Liver (tissue), 9 donors: ENCODE measurements around the gene SH3RF3. TPM values are rescaled to one million over a fixed set of nuclear protein-coding genes. Genes with fewer than 3 reads are reported as not detected.
A peak's percentile ranks its signal among the peaks of the same experiment; 100 is the strongest.

Experiments used
- DNase-seq: peaks from one replicate; pipeline ENCODE4 v3.0.0-alpha.2; 2017; ENCODE audit warnings: low spot score
- H3K27ac ChIP-seq, 2 donors: one replicate each; pipeline ENCODE4 v1.7.0; 2013; ENCODE audit warnings: inconsistent platforms in 2 of 2, low read length in 2 of 2, control low read depth in 1 of 2, low read depth in 1 of 2, mild to moderate bottlenecking in 1 of 2
- H3K27me3 ChIP-seq, 4 donors: one replicate each; pipeline versions ENCODE4 v1.6.1 to v1.7.0; 2013; ENCODE audit warnings: low read length in 3 of 4, inconsistent platforms in 1 of 4, mild to moderate bottlenecking in 1 of 4, moderate library complexity in 1 of 4; ENCODE audit not compliant: control insufficient read depth in 4 of 4, insufficient read depth in 4 of 4
- H3K36me3 ChIP-seq, 4 donors: one replicate each; pipeline versions ENCODE4 v1.6.1 to v1.7.0; 2013; ENCODE audit warnings: low read length in 3 of 4, mild to moderate bottlenecking in 3 of 4, low read depth in 1 of 4, moderate library complexity in 1 of 4; ENCODE audit not compliant: control insufficient read depth in 4 of 4, insufficient read depth in 3 of 4
- H3K4me1 ChIP-seq, 4 donors: one replicate each; pipeline versions ENCODE4 v1.6.1 to v1.7.0; 2013; ENCODE audit warnings: low read length in 3 of 4, mild to moderate bottlenecking in 3 of 4, moderate library complexity in 1 of 4; ENCODE audit not compliant: control insufficient read depth in 4 of 4, insufficient read depth in 4 of 4
- H3K4me3 ChIP-seq, 3 donors: one replicate each; pipeline versions ENCODE4 v1.6.1 to v1.7.0; 2013; ENCODE audit warnings: low read length in 3 of 3, control low read depth in 1 of 3, low read depth in 1 of 3, mild to moderate bottlenecking in 1 of 3
- H3K9ac ChIP-seq, 2 donors: one replicate each; pipeline ENCODE4 v1.7.0; 2013; ENCODE audit warnings: low read length in 2 of 2, mild to moderate bottlenecking in 2 of 2, moderate library complexity in 2 of 2, control low read depth in 1 of 2, low read depth in 1 of 2
- H3K9me3 ChIP-seq, 4 donors: one replicate each; pipeline versions ENCODE4 v1.6.1 to v1.7.0; 2013; ENCODE audit warnings: low read length in 3 of 4; ENCODE audit not compliant: control insufficient read depth in 4 of 4
- ATF3 ChIP-seq: IDR thresholded peaks from 2 replicates; pipeline ENCODE4 v1.6.1; 2016; ENCODE audit warnings: antibody characterized with exemption
- CTCF ChIP-seq: fragments of 150-350 bp; IDR thresholded peaks from 2 replicates; pipeline ENCODE4 v1.5.1; 2017; ENCODE audit warnings: improper control_type of control experiment, low read depth, low read length; ENCODE audit not compliant: missing input control
- EGR1 ChIP-seq, 2 donors: IDR thresholded peaks; 2 replicates each; pipeline ENCODE4 v1.6.1; 2016 to 2018; ENCODE audit warnings: antibody characterized with exemption in 2 of 2, low read depth in 2 of 2
- FOXA1 ChIP-seq: IDR thresholded peaks from 2 replicates; pipeline ENCODE4 v1.6.1; 2016; ENCODE audit warnings: antibody characterized with exemption
- FOXA2 ChIP-seq: IDR thresholded peaks from 2 replicates; pipeline ENCODE4 v1.6.1; 2016; ENCODE audit warnings: antibody characterized with exemption
- GABPA ChIP-seq, 2 donors: IDR thresholded peaks in 1 of 2; conservative IDR thresholded peaks in 1 of 2; 2 replicates each; pipeline ENCODE4 v1.6.1; 2016; ENCODE audit warnings: antibody characterized with exemption in 2 of 2, mild to moderate bottlenecking in 1 of 2, moderate library complexity in 1 of 2
- HNF4A ChIP-seq, 2 donors: conservative IDR thresholded peaks; 2 replicates each; pipeline ENCODE4 v1.6.1; 2016; ENCODE audit warnings: antibody characterized with exemption in 2 of 2, mild to moderate bottlenecking in 2 of 2
- HNF4G ChIP-seq: IDR thresholded peaks from 2 replicates; pipeline ENCODE4 v1.6.1; 2016; ENCODE audit warnings: antibody characterized with exemption
- JUND ChIP-seq, 2 donors: IDR thresholded peaks; 2 replicates each; pipeline ENCODE4 v1.6.1; 2016; ENCODE audit warnings: antibody characterized with exemption in 2 of 2
- MAX ChIP-seq: IDR thresholded peaks from 2 replicates; pipeline ENCODE4 v1.6.1; 2016; ENCODE audit warnings: antibody characterized with exemption
- NR2F2 ChIP-seq: IDR thresholded peaks from 2 replicates; pipeline ENCODE4 v1.6.1; 2016; ENCODE audit warnings: antibody characterized with exemption
- RAD21 ChIP-seq, 2 donors: IDR thresholded peaks; 2 replicates each; pipeline ENCODE4 v1.6.1; 2016; ENCODE audit warnings: antibody characterized with exemption in 2 of 2, mild to moderate bottlenecking in 2 of 2
- REST ChIP-seq: IDR thresholded peaks from 2 replicates; pipeline ENCODE4 v1.6.1; 2016; ENCODE audit warnings: antibody characterized with exemption, mild to moderate bottlenecking
- RXRA ChIP-seq, 2 donors: IDR thresholded peaks; 2 replicates each; pipeline ENCODE4 v1.6.1; 2017 to 2018; ENCODE audit warnings: antibody characterized with exemption in 2 of 2, mild to moderate bottlenecking in 1 of 2
- SP1 ChIP-seq: IDR thresholded peaks from 2 replicates; pipeline ENCODE4 v1.6.1; 2018; ENCODE audit warnings: antibody characterized with exemption, mild to moderate bottlenecking
- YY1 ChIP-seq: IDR thresholded peaks from 2 replicates; pipeline ENCODE4 v1.6.1; 2016; ENCODE audit warnings: antibody characterized with exemption, mild to moderate bottlenecking
- WGBS: extraction: QIAGEN DNeasy Blood & Tissue Kit; methylation state at CpG from one replicate; pipeline ENCODE4 v1.1.7; 2013; 5-methylcytosine and 5-hydroxymethylcytosine counted together
- polyA plus RNA-seq, 2 donors: library from polyadenylated mRNA; stranded (reverse) in 1 of 2; unstranded in 1 of 2; fragments of 200-250 nt in 1 of 2; fragments of >200 nt in 1 of 2; fragmentation: Nextera tagmentation in 1 of 2; extraction: Ambion mirVana in 1 of 2; gene quantifications; one replicate each; pipeline versions ENCODE4 v1.2.1 to v1.2.3, GENCODE V29; 2013 to 2015
- total RNA-seq, 2 donors: library from RNA; depleted of rRNA; stranded (reverse); fragments of >200 nt; gene quantifications; one replicate each; pipeline ENCODE4 v1.2.3, GENCODE V29; 2014
- donor health status: healthy.
- donor health status: healthy.
- donor health status: healthy.
- donor health status: healthy.
- donor health status: healthy.

SH3RF3 gene
- total and polyA plus RNA-seq, 4 donors: 0.11 to 1.0 (median 0.54) TPM

GRCh38 chr2:109218087-109218791 is 89.2 kb downstream of the SH3RF3 start:
- no peaks in the 10 kb centered on the region for H3K36me3 ChIP-seq
- H3K4me1 ChIP-seq: peaks cover 0 to 16% (median 12%) of the 10 kb centered on the region in 4 donors
- H3K27me3 ChIP-seq: no peaks in the 10 kb centered on the region
- no peak overlapping the region for H3K4me3 ChIP-seq
- H3K27ac ChIP-seq: peak overlapping the region; percentile 48 to 52
- WGBS: 36% methylated on average over 6 of the region's 6 CpGs
- DNase-seq: no peak
- TF ChIP-seq SP1: peak; percentile 86
- no peak for TF ChIP-seq GABPA (IDR thresholded peaks at IDR 0.05 in 1 of 2, conservative IDR thresholded peaks at IDR 0.05 in 1 of 2)
- no peak for TF ChIP-seq FOXA2
- TF ChIP-seq CTCF: no peak
- peak; percentile 59 for TF ChIP-seq MAX
- TF ChIP-seq FOXA1: no peak
- TF ChIP-seq YY1: peak; percentile 65
- peak; percentile 95 to 97 for TF ChIP-seq HNF4A (conservative IDR thresholded peaks at IDR 0.05)
- peak; percentile 74 for TF ChIP-seq HNF4G
- TF ChIP-seq RXRA (IDR thresholded peaks at IDR 0.05): peak in 1 of 2 donors; percentile 84
- TF ChIP-seq EGR1 (IDR thresholded peaks at IDR 0.05; ENCODE audit: low read depth in 2 of 2): no peak
- TF ChIP-seq RAD21 (IDR thresholded peaks at IDR 0.05): peak; percentile 56 to 57
- TF ChIP-seq ATF3: peak; percentile 78
- TF ChIP-seq REST: peak; percentile 52
- TF ChIP-seq NR2F2: no peak
- peak; percentile 49 to 75 for TF ChIP-seq JUND (IDR thresholded peaks at IDR 0.05)
- H3K9ac ChIP-seq: no peak overlapping the region
- no peaks in the 10 kb centered on the region for H3K9me3 ChIP-seq

GRCh38 chr2:109218792-109219126 is 89.8 kb downstream of the SH3RF3 start:
- Histone ChIP-seq H3K27ac (peak overlapping the region; percentile 48 to 52), H3K9me3 (no peaks in the 10 kb centered on the region), H3K4me3 (no peak overlapping the region), H3K36me3 (no peaks in the 10 kb centered on the region), H3K27me3 (no peaks in the 10 kb centered on the region), H3K9ac (no peak overlapping the region), H3K4me1 (peaks cover 0 to 16% (median 12%) of the 10 kb centered on the region in 4 donors)
- peak; percentile 38 for TF ChIP-seq SP1
- peak in 1 of 2 donors; percentile 5 for TF ChIP-seq RXRA (IDR thresholded peaks at IDR 0.05)
- no peak for TF ChIP-seq EGR1 (IDR thresholded peaks at IDR 0.05; ENCODE audit: low read depth in 2 of 2)
- TF ChIP-seq GABPA (IDR thresholded peaks at IDR 0.05 in 1 of 2, conservative IDR thresholded peaks at IDR 0.05 in 1 of 2): no peak
- no peak for TF ChIP-seq FOXA1
- peak; percentile 1 to 65 for TF ChIP-seq HNF4A (conservative IDR thresholded peaks at IDR 0.05)
- peak; percentile 17 for TF ChIP-seq NR2F2
- no peak for TF ChIP-seq REST
- 28% methylated on average over 1 of the region's 1 CpG for WGBS
- no peak for DNase-seq
